ENCODE results near the gene STAC3. TPM values are rescaled to one million over a fixed set of nuclear protein-coding genes. Genes with fewer than 3 reads are reported as not detected.

Gene STAC3
- total and polyA plus RNA-seq, 2 of the 13 experiments (the other 11 are each of a cell fraction or from before 2014, with no cell fraction given): 0.18 to 0.22 TPM

GRCh38 chr12:57240926-57241401, 10.0 kb downstream of the STAC3 start:
- Histone ChIP-seq H3K36me3 (replicated peaks in 1 of 2; ENCODE audit: control insufficient read depth in 1 of 2, insufficient read depth in 2 of 2, low read length in 2 of 2) (no peaks in the 10 kb centered on the region), H3K4me1 (ENCODE audit: insufficient read depth, low read length) (peaks cover 74% of the 10 kb centered on the region), H2AFZ (ENCODE audit: low read length) (no peak overlapping the region), H3K79me2 (ENCODE audit: insufficient read depth, low read length) (no peaks in the 10 kb centered on the region), H3K9ac (ENCODE audit: insufficient read depth, low read depth, low read length) (no peak overlapping the region), H3K4me3 (replicated peaks in 1 of 3; ENCODE audit: insufficient read depth in 1 of 3, low read depth in 2 of 3, low read length in 3 of 3) (peak overlapping the region in 2 of 3 experiments; percentile 56 to 83; a peak in 4 of 6 replicates), H3K4me2 (ENCODE audit: low read depth, low read length) (peak overlapping the region; percentile 99), H4K20me1 (ENCODE audit: insufficient read depth, low read length) (no peaks in the 10 kb centered on the region; the same call in 1 of the 2 replicates), H3K27me3 (ENCODE audit: control insufficient read depth in 1 of 2, insufficient read depth in 2 of 2, low read length in 2 of 2) (peaks cover 19 to 55% of the 10 kb centered on the region in 2 experiments), H3K9me3 (ENCODE audit: low read length) (no peaks in the 10 kb centered on the region), H3K27ac (ENCODE audit: extremely low read length, insufficient read depth, low read length) (no peak overlapping the region)
- ATAC-seq (peak; percentile 11), DNase-seq (ENCODE audit: low spot score) (no peak), FAIRE-seq (no peak)
- BruUV-seq (replicated peaks): no TSS peak
- ChIA-PET CTCF (ENCODE audit: low intra/inter-chr PET ratio, low total read pairs) (interaction anchor here (1.5 to 11.7 kb wide), 3 partner anchors 15 to 58 kb away, joined by 3 to 308 read pairs (median 87); partner anchors contain the start of genes NXPH4 and SHMT2), POLR2A (interaction anchor here (1.1 to 8.9 kb wide), 2 partner anchors 11 to 22 kb away, joined by 3 to 116 read pairs; partner anchors contain the start of gene SHMT2)
- WGBS (ENCODE audit: low lambda C conversion rate): 17% methylated on average over 11 of the region's 19 CpGs
- intact Hi-C loops (cut with micrococcal nuclease; ENCODE audit: unreplicated experiment): no loop called here
- in situ Hi-C loops (cut with HindIII; ENCODE audit: extremely low pct_ligation_motif_present, low pct_unique_long_range_greater_than_20kb): no loop called here
- TF ChIP-seq GTF2F1 (IDR thresholded peaks at IDR 0.05; ENCODE audit: low read length) (no peak), ZNF431 (CRISPR knock-in tag; IDR thresholded peaks at IDR 0.05; ENCODE audit: borderline replicate concordance, low read depth) (no peak), KDM2A (CRISPR knock-in tag; IDR thresholded peaks at IDR 0.05; ENCODE audit: borderline replicate concordance, low read depth) (no peak), ATF2 (CRISPR knock-in tag; IDR thresholded peaks at IDR 0.05) (no peak), NR1H2 (CRISPR knock-in tag; IDR thresholded peaks at IDR 0.05; ENCODE audit: borderline replicate concordance, low read depth) (no peak), MTF2 (CRISPR knock-in tag; IDR thresholded peaks at IDR 0.05; ENCODE audit: borderline replicate concordance) (0 out of 2 replicates have a peak, but pooled peaks have one; percentile 2), ZNF605 (CRISPR knock-in tag; IDR thresholded peaks at IDR 0.05) (no peak), POLR2AphosphoS5 (IDR thresholded peaks at IDR 0.05; ENCODE audit: low read depth, low read length) (no peak), YY1 (IDR thresholded peaks at IDR 0.05; ENCODE audit: insufficient read depth, insufficient replicate concordance, low read depth, low read length) (no peak), ATF5 (CRISPR knock-in tag; IDR thresholded peaks at IDR 0.05; ENCODE audit: low read depth) (no peak), ZNF451 (CRISPR knock-in tag; IDR thresholded peaks at IDR 0.05) (no peak), ZFYVE20 (CRISPR knock-in tag; IDR thresholded peaks at IDR 0.05; ENCODE audit: borderline replicate concordance, low read depth) (no peak), AHR (CRISPR knock-in tag; IDR thresholded peaks at IDR 0.05) (no peak), GATAD2A (CRISPR knock-in tag; IDR thresholded peaks at IDR 0.05) (no peak), ARID5B (CRISPR knock-in tag; IDR thresholded peaks at IDR 0.05) (no peak), ZNF121 (CRISPR knock-in tag; IDR thresholded peaks at IDR 0.05) (no peak), HNRNPL (IDR thresholded peaks at IDR 0.05; ENCODE audit: low read depth, low read length) (0 out of 2 replicates have a peak, but pooled peaks have one; percentile 6), MTA1 (CRISPR knock-in tag; IDR thresholded peaks at IDR 0.05; ENCODE audit: borderline replicate concordance) (0 out of 2 replicates have a peak, but pooled peaks have one; percentile 14)
